IPS-15b (cell line): Measurements from ENCODE around the gene DOCK3.

ENCODE experiments used
- H3K27me3 ChIP-seq: one replicate; pipeline ENCODE4 v1.6.1; 2013; ENCODE audit warnings: low read length; ENCODE audit not compliant: control insufficient read depth, insufficient read depth
- H3K36me3 ChIP-seq: one replicate; pipeline ENCODE4 v1.6.1; 2013; ENCODE audit warnings: low read length; ENCODE audit not compliant: control insufficient read depth, insufficient read depth
- H3K4me1 ChIP-seq: one replicate; pipeline ENCODE4 v1.6.1; 2013; ENCODE audit warnings: mild to moderate bottlenecking, low read length; ENCODE audit not compliant: control insufficient read depth, insufficient read depth
- H3K4me3 ChIP-seq: one replicate; pipeline ENCODE4 v1.5.1; 2013; ENCODE audit warnings: low read depth, low read length
- H3K9ac ChIP-seq: one replicate; pipeline ENCODE4 v1.6.1; 2013; ENCODE audit warnings: low read depth, mild to moderate bottlenecking, low read length
- H3K9me3 ChIP-seq: one replicate; pipeline ENCODE4 v1.6.1; 2013; ENCODE audit warnings: mild to moderate bottlenecking, low read length; ENCODE audit not compliant: control insufficient read depth, insufficient read depth

DOCK3 gene

DNA sequence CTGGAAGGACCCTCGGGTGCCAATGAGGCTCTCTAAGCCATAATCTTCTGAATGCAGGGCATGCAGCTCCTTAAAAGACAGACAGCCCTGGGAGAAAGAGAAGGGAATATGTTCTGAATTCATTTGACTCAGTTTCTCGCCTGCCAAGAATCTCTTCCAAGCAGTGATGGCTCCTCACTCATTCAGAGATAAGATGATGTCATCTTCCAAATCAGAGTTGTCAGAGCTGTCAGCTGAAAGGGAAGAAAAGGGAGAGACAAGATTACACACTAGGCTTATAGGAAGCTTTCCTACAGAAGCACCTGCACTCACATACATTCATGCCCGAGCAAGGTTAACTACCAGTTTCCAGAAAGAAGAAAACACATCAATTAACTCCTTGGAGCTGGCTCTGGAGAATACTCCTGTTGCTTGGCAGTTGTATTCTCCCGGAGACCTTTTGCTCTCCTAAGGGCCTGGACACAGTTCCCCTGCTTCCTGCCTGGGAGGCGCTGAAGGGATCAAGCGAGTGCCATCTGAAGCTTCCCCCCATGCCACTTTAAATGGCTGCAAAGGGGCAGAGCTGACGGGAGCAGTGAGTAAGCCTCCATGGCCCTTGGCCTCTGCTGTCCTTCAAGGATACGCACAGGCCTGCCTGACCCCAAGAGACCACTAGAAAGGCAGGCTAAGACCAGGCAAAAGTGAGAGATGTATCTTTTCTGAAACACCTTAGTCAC lies 724.0 kb downstream of the DOCK3 start:
- Histone ChIP-seq H3K27me3 (no peaks in the 10 kb centered on the region), H3K4me3 (no peak overlapping the region), H3K36me3 (peaks cover 37% of the 10 kb centered on the region), H3K9me3 (no peaks in the 10 kb centered on the region), H3K9ac (no peak overlapping the region), H3K4me1 (no peaks in the 10 kb centered on the region)

DNA sequence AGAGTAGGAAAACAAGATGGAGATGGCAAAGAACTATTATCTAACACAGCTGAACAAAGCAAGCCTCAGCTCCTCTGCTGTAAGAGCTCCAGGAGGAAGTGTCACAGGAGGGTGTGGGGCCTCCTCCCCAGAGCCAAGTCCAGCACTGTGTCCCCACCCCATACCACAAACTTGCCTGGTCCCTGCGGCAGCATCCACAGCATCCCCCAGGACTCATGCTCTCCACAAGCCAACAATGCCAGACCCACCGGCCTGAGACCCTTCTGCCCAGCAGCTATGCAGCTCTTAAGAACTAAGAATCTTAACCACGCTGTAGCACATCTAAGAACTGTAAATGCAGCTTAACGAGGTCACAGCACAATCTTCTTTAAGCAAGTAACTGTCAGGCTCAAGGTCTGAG lies 725.4 kb downstream of the DOCK3 start:
- H3K27me3 ChIP-seq = no peaks in the 10 kb centered on the region
- H3K4me1 ChIP-seq = no peaks in the 10 kb centered on the region
- no peak overlapping the region for H3K4me3 ChIP-seq
- no peaks in the 10 kb centered on the region for H3K9me3 ChIP-seq
- H3K36me3 ChIP-seq = peaks cover 24% of the 10 kb centered on the region
- no peak overlapping the region for H3K9ac ChIP-seq

DNA sequence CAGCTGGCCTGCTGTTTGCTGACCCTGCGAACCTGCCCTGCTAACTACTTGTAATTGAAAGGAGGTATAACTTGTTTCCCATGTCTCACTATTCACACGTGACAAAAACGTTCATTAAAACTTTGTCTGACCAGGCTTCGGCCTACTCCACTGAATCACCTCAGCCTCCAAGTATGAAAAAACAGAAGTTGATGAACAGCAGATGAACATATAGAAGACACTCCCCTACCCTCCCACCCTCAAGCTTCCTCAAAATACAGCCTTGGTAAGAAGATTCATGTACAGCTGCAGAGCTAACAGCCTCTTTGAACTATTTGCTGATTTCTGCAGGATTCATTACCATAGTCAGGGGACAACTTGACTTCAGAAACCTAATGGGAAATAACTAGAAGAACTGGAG lies 727.0 kb downstream of the DOCK3 start:
- Histone ChIP-seq H3K4me1 (no peaks in the 10 kb centered on the region), H3K4me3 (no peak overlapping the region), H3K9me3 (no peaks in the 10 kb centered on the region), H3K36me3 (peaks cover 14% of the 10 kb centered on the region), H3K9ac (no peak overlapping the region), H3K27me3 (no peaks in the 10 kb centered on the region)

DNA sequence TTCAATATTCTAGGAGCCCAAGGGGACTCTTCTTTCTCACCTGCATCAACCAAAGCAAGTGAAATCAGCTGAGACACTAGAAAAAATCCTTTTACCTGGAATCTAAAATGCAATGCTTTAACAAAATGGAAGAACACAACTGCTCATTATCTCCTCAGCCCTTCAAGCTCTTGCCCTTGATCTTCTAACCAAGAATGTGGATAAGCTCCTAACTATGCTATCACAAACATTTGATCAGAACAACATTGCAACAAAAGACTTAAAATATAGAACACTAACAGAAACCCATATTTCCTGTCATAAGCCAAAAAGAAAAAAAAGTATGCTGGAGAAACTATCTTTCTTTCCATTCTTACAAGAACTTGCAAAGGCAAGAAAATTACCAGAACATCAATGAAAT lies 728.9 kb downstream of the DOCK3 start:
- peaks cover 11% of the 10 kb centered on the region for H3K36me3 ChIP-seq
- no peaks in the 10 kb centered on the region for H3K27me3 ChIP-seq
- H3K9ac ChIP-seq = no peak overlapping the region
- no peak overlapping the region for H3K4me3 ChIP-seq
- no peaks in the 10 kb centered on the region for H3K4me1 ChIP-seq
- H3K9me3 ChIP-seq = no peaks in the 10 kb centered on the region

DNA sequence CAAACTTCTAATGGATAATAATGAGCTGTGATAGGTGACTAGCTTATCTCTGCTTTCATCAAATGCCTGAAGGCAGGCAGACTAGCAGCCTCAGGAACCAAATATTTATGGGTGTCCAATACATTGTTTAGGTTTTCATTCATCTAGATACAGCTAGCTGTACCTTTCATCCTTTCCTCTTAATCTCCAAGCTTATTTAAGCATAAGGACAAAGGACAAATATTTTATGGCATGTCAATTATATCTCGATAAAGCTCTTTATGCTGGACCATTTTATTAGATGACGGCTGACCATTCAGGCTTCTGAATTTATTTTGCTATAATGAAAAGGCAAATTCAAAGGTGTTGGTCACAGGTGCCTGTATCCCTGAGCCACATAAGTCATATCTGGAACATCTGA lies 733.3 kb downstream of the DOCK3 start:
- Histone ChIP-seq H3K27me3 (no peaks in the 10 kb centered on the region), H3K9ac (no peak overlapping the region), H3K4me3 (no peak overlapping the region), H3K4me1 (no peaks in the 10 kb centered on the region), H3K9me3 (no peaks in the 10 kb centered on the region), H3K36me3 (peaks cover 1% of the 10 kb centered on the region)

DNA sequence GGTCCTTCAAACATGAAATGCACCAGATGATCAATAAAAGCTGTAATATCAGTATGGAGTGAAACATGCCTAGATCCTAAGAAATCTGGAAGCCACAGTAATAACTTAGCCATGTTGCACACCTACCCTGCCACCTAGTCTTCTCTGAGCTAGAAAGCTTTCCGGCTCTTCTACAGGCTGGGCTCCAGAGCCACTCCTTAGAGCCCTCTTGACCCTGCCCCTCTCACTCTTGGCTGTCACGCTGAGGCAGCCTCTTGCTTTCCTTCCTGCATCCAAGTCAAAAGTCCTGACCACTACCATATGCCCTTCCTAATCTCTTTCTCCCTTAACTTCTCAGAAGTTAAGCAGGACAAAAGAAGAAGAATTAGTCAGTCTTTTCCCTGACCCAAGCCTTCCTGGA lies 734.1 kb downstream of the DOCK3 start:
- Histone ChIP-seq H3K9ac (no peak overlapping the region), H3K4me1 (no peaks in the 10 kb centered on the region), H3K9me3 (no peaks in the 10 kb centered on the region), H3K36me3 (no peaks in the 10 kb centered on the region), H3K4me3 (no peak overlapping the region), H3K27me3 (no peaks in the 10 kb centered on the region)

DNA sequence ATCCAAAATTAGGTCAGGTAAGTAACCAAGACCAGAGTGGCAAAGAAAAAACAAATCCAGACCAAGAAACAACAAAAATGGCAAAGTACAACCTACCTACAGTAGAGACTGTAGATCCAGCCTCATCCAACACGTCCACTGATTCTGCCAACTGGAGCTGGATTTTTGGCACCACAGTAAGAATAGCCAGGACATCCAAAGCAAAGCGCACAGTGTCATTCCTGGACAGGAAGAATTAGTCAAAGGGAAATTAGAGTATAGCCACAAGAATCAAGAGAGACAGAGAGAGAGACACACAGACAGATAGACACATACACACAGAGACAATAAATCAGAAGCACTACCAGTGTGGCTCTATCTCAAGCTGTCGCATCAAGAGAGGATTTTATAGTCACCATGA lies 747.5 kb downstream of the DOCK3 start:
- no peak overlapping the region for H3K4me3 ChIP-seq
- H3K4me1 ChIP-seq = no peaks in the 10 kb centered on the region
- H3K9ac ChIP-seq = no peak overlapping the region
- no peaks in the 10 kb centered on the region for H3K27me3 ChIP-seq
- peaks cover 6% of the 10 kb centered on the region for H3K36me3 ChIP-seq
- H3K9me3 ChIP-seq = no peaks in the 10 kb centered on the region

DNA sequence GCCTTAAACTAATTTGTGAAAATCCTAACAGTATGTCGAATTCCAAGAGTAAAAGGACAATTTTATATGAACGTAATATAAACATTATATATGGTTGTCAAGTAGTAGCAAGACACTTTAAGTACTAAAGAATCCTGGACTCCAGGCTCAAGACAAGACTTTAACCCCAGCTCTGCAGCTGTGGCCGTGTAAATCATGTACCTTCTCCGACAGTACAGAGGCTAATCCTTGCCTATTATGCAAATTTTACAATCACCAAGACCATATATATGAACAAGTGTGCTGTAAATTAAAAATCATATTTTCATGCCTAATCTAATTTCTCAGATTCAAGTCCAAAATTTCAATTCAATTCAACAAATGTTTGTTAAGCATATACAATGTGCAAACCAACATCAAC lies 752.2 kb downstream of the DOCK3 start:
- Histone ChIP-seq H3K27me3 (no peaks in the 10 kb centered on the region), H3K36me3 (peaks cover 11% of the 10 kb centered on the region), H3K4me1 (no peaks in the 10 kb centered on the region), H3K9ac (no peak overlapping the region), H3K4me3 (no peak overlapping the region), H3K9me3 (no peaks in the 10 kb centered on the region)

DNA sequence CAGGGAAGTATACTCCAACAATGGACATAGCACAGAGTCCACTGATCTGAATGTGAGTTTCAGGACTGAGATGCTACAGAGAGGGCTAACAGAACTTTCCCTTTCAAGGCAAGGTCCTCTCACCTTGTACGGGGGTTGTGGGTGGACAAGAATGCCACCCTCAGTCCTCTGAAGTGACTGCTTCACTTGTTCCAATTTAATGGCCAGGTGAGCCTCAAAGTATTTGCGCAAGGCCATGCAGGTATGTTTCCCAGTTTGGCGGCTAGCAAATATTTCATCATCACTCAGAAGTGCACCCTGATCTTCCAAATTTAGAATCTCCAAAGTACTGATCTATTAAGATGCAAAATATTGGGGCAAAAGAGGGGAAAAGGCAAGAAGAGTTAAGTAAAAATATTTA lies 754.4 kb downstream of the DOCK3 start:
- Histone ChIP-seq H3K9ac (no peak overlapping the region), H3K9me3 (no peaks in the 10 kb centered on the region), H3K36me3 (peaks cover 11% of the 10 kb centered on the region), H3K27me3 (no peaks in the 10 kb centered on the region), H3K4me1 (no peaks in the 10 kb centered on the region), H3K4me3 (no peak overlapping the region)
